Spleen (tissue), 11 donors: ENCODE data around the gene MTA2. TPM values are rescaled to one million over a fixed set of nuclear protein-coding genes. Genes with fewer than 3 reads are reported as not detected.

Experiments used
- DNase-seq: peaks from one replicate; pipeline ENCODE4 v3.0.0-alpha.2; 2020
- H3K27ac ChIP-seq, 8 donors: fragments of 200-600 bp; sonication (generic) in 7 of 8; 1 replicate in 4 of 8; 2 replicates in 4 of 8; pipeline versions ENCODE4 v1.5.0 to v1.8.0; 2016 to 2021; ENCODE audit warnings: inconsistent platforms in 4 of 8, mild to moderate bottlenecking in 4 of 8, moderate library complexity in 1 of 8
- H3K27me3 ChIP-seq, 7 donors: fragments of 200-600 bp; sonication (generic) in 6 of 7; replicated peaks in 1 of 7; 1 replicate in 4 of 7; 2 replicates in 3 of 7; pipeline versions ENCODE4 v1.5.0 to v1.8.0; 2016 to 2021; ENCODE audit warnings: inconsistent platforms in 3 of 7, mild to moderate bottlenecking in 1 of 7
- H3K36me3 ChIP-seq, 6 donors: fragments of 200-600 bp; sonication (generic) in 5 of 6; 1 replicate in 4 of 6; 2 replicates in 2 of 6; pipeline versions ENCODE4 v1.5.0 to v1.8.0; 2016 to 2021; ENCODE audit warnings: inconsistent platforms in 2 of 6
- H3K4me1 ChIP-seq, 6 donors: fragments of 200-600 bp; sonication (generic) in 5 of 6; 1 replicate in 3 of 6; 2 replicates in 3 of 6; pipeline versions ENCODE4 v1.5.0 to v1.8.0; 2016 to 2021; ENCODE audit warnings: inconsistent platforms in 3 of 6
- H3K4me3 ChIP-seq, 8 donors: fragments of 200-600 bp; sonication (generic) in 7 of 8; 1 replicate in 4 of 8; 2 replicates in 4 of 8; pipeline versions ENCODE4 v1.5.0 to v1.8.0; 2016 to 2021; ENCODE audit warnings: inconsistent platforms in 4 of 8, mild to moderate bottlenecking in 4 of 8, moderate library complexity in 2 of 8
- H3K9me3 ChIP-seq, 8 donors: fragments of 200-600 bp; sonication (generic) in 7 of 8; 1 replicate in 4 of 8; 2 replicates in 4 of 8; pipeline versions ENCODE4 v1.5.0 to v1.8.0; 2016 to 2021; ENCODE audit warnings: inconsistent platforms in 4 of 8
- POLR2A ChIP-seq, 3 donors: fragments of 450-650 bp; IDR thresholded peaks; one replicate each; pipeline ENCODE4 v1.5.1; 2017; ENCODE audit warnings: antibody characterized with exemption in 3 of 3, mild to moderate bottlenecking in 1 of 3
- POLR2AphosphoS5 ChIP-seq, 3 donors: sonication (generic); formaldehyde crosslinking; IDR thresholded peaks; one replicate each; pipeline ENCODE4 v1.5.1; 2017; ENCODE audit warnings: antibody characterized with exemption in 3 of 3
- WGBS, 5 donors: extraction: QIAGEN DNeasy Blood & Tissue Kit in 3 of 5; methylation state at CpG; one replicate each; pipeline versions ENCODE4 v1.1.5 to v1.1.7; 2013 to 2018; 5-methylcytosine and 5-hydroxymethylcytosine counted together
- intact Hi-C: fragments of 100-400 bp; cut with DNase I; formaldehyde crosslinking; loops from one replicate; pipeline ENCODE4 v1.15.0; 2023; ENCODE audit warnings: low total_unique reads
- polyA plus RNA-seq, 3 donors: library from polyadenylated mRNA; stranded (reverse); fragments of 200-250 nt; gene quantifications; one replicate each; pipeline ENCODE4 v1.2.1, GENCODE V29; 2013
- total RNA-seq, 7 donors: library from RNA; depleted of rRNA in 3 of 7; stranded (reverse); fragments of >200 nt in 3 of 7; fragmentation: NEBNext Ultra II Directional in 4 of 7; extraction: Animal tissue kit (Norgen Biotek cat#: 25700) in 4 of 7; gene quantifications; one replicate each; pipeline versions ENCODE4 v1.1.0 to v1.2.1, GENCODE V29; 2016 to 2021
- TF ChIP-seq, protein P1 (sequence below), 11 experiments: fragments of 200-600 bp in 7 of 11; fragments of 450-650 bp in 4 of 11; sonication (generic) in 4 of 11; IDR thresholded peaks in 8 of 11; conservative IDR thresholded peaks in 3 of 11; 1 replicate in 7 of 11; 2 replicates in 4 of 11; pipeline versions ENCODE4 v1.4.0 to v1.8.0; 2016 to 2021; ENCODE audit warnings: antibody characterized with exemption in 11 of 11, inconsistent platforms in 4 of 11, mild to moderate bottlenecking in 1 of 11
- donor health status: healthy with polysubstance abuse.
- donor health status: DM: no; HTN: no; CAD: no; lungs with moderate emphysema.
- donor health status: DM: no; HTN: no; CAD: no.
- donor health status: Bipolar disorder and iron deficiency.
- donor health status: healthy.
- donor health status: DM: no; HTN: no; CAD: no.
- donor health status: DM: yes; HTN: yes; CAD: no.

Gene MTA2
- total and polyA plus RNA-seq, 10 donors = 55.3 to 154 (median 111) TPM

GRCh38 chr11:62556875-62557631 lies 44.6 kb downstream of the MTA2 start:
- Histone ChIP-seq H3K4me3 (peak overlapping the region in 1 of 8 donors; percentile 52), H3K9me3 (no peaks in the 10 kb centered on the region), H3K27me3 (no peaks in the 10 kb centered on the region), H3K36me3 (peaks cover 0 to 49% (median 35%) of the 10 kb centered on the region in 6 donors), H3K4me1 (peaks cover 67 to 98% (median 78%) of the 10 kb centered on the region in 6 donors), H3K27ac (peak overlapping the region; percentile 82 to 95 (median 88))
- intact Hi-C loops = no loop called here
- DNase-seq = no peak
- WGBS, 5 donors = 15 to 32% (median 21%) methylated on average over 3 of the region's 3 CpGs
- TF ChIP-seq POLR2A (IDR thresholded peaks at IDR 0.05) (no peak), POLR2AphosphoS5 (IDR thresholded peaks at IDR 0.05) (peak in 1 of 3 donors; percentile 57)
- TF ChIP-seq, protein P1, sequence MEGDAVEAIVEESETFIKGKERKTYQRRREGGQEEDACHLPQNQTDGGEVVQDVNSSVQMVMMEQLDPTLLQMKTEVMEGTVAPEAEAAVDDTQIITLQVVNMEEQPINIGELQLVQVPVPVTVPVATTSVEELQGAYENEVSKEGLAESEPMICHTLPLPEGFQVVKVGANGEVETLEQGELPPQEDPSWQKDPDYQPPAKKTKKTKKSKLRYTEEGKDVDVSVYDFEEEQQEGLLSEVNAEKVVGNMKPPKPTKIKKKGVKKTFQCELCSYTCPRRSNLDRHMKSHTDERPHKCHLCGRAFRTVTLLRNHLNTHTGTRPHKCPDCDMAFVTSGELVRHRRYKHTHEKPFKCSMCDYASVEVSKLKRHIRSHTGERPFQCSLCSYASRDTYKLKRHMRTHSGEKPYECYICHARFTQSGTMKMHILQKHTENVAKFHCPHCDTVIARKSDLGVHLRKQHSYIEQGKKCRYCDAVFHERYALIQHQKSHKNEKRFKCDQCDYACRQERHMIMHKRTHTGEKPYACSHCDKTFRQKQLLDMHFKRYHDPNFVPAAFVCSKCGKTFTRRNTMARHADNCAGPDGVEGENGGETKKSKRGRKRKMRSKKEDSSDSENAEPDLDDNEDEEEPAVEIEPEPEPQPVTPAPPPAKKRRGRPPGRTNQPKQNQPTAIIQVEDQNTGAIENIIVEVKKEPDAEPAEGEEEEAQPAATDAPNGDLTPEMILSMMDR (IDR thresholded peaks at IDR 0.05 in 8 of 11, conservative IDR thresholded peaks at IDR 0.05 in 3 of 11) = no peak

- Histone ChIP-seq H3K27me3 (no peaks in the 10 kb centered on the region), H3K4me1 (peaks cover 75 to 99% (median 86%) of the 10 kb centered on the region in 6 donors), H3K27ac (peak overlapping the region; percentile 82 to 95 (median 88)), H3K9me3 (no peaks in the 10 kb centered on the region), H3K36me3 (peaks cover 0 to 42% (median 29%) of the 10 kb centered on the region in 6 donors), H3K4me3 (peak overlapping the region in 3 of 8 donors; percentile 6 to 52 (median 11))
- TF ChIP-seq POLR2A (IDR thresholded peaks at IDR 0.05) (no peak), POLR2AphosphoS5 (IDR thresholded peaks at IDR 0.05) (peak; percentile 83 to 89 (median 87))
- 2 to 6% (median 3%) methylated on average over 12 to 14 of the region's 14 CpGs for WGBS, 5 donors
- intact Hi-C loops = no loop called here
- peak; percentile 96 for DNase-seq
These were observed 45.4 kb downstream of the MTA2 start for GRCh38 chr11:62556108-62556874.

GRCh38 chr11:62555464-62556107 lies 46.1 kb downstream of the MTA2 start:
- 6 to 13% (median 8%) methylated on average over 4 of the region's 4 CpGs for WGBS, 5 donors
- Histone ChIP-seq H3K4me1 (peaks cover 72 to 100% (median 88%) of the 10 kb centered on the region in 6 donors), H3K27ac (peak overlapping the region; percentile 82 to 95 (median 88)), H3K36me3 (peaks cover 0 to 35% (median 27%) of the 10 kb centered on the region in 6 donors), H3K27me3 (no peaks in the 10 kb centered on the region), H3K9me3 (no peaks in the 10 kb centered on the region), H3K4me3 (peak overlapping the region in 3 of 8 donors; percentile 6 to 52 (median 11))
- TF ChIP-seq, protein P1 (IDR thresholded peaks at IDR 0.05 in 8 of 11, conservative IDR thresholded peaks at IDR 0.05 in 3 of 11) = no peak
- TF ChIP-seq POLR2AphosphoS5 (IDR thresholded peaks at IDR 0.05) (peak in 2 of 3 donors; percentile 54 to 56), POLR2A (IDR thresholded peaks at IDR 0.05) (no peak)
- DNase-seq = no peak
- intact Hi-C loops = no loop called here

DNA sequence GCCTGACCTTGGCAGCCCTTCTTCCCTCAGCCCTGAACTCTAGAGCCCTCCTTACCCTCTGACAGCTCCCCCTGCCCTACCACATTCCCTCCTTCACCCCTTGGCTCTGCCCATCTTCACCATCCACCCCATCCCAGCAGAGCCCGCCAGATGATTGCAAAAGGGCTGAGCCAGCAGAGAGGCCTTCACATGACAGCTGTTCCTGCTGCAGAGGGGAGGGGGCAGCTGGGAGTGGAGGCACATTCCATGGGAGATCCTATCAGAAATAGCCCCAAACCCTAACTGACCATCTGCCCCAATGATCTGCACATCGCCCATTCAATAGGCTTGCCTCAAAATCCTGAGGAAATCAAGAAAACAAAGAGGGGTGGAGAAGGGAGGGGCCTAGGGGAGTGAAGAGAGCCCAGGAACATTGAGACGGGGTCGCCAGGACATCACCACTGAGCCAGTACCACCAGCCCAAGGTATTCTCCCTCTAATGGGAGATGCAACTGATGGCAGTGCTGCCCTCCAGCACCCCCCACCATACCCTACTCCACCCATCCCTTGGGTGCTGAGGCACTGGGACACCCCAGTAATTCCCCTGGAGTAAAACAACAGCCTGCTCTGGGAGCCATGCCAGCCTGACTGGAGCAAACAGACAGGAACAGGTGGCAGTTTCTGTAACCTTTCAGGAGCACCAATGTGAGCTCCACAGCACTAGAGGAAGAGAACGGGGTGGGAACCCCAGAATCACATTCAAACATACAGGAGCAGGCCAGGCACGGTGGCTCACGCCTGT lies 47.1 kb downstream of the MTA2 start:
- no peak for DNase-seq
- Histone ChIP-seq H3K9me3 (no peaks in the 10 kb centered on the region), H3K36me3 (peaks cover 0 to 25% (median 17%) of the 10 kb centered on the region in 6 donors), H3K27ac (peak overlapping the region; percentile 82 to 95 (median 88)), H3K4me3 (no peak overlapping the region), H3K4me1 (peaks cover 68 to 100% (median 84%) of the 10 kb centered on the region in 6 donors), H3K27me3 (no peaks in the 10 kb centered on the region)
- intact Hi-C loops = no loop called here
- 69 to 91% (median 82%) methylated on average over 7 of the region's 7 CpGs for WGBS, 5 donors
- no peak for TF ChIP-seq POLR2A (IDR thresholded peaks at IDR 0.05)
- TF ChIP-seq POLR2AphosphoS5 (IDR thresholded peaks at IDR 0.05) = peak in 1 of 3 donors; percentile 6
